ENCODE data around the gene ASTN2.

The ASTN2 gene

DNA sequence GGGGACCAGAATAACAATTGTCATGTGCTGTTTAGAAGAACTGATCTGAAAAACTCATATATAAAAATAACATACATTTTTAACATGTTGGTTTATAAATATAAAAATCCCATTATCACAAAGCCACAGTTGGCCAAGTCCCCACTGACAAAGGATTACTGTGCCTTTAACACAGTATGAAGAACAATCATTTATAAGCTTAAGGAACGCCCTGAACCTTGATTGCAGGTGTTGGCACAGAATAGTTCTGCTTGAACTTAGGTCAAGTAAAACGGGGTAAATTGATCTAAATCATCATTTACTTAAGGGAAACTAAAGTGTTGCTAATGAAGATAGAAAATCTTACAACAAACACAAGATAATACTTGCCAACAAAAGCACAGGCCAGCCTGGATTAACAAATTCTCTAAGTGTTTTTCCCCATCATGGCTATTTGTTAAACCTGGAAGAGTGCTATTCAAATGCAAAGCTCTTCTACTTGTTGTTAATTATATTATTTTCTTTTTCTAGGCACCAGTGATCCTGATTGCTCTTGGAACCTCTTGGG, 46.1 kb downstream of the ASTN2 start:
- no peak for DNase-seq (ENCODE audit: low spot score)

DNA sequence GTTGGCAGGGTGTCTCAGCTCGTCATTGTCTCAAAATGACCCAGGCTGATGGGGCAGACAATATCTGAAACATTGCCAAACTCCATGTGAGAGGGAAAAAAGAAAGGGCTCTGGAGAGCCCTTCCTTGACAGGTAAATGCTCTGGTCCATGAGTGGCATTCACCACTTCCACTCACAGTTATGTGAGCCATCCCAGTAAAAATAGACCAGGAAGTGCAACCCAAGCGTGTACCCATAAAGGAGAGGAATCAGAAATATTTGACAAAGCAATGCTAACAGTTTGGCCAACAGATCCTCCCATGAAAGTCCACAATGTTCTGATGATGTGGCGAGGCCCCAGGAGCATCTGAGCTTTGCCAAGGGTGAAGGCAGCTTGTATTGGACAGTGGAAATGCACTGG, 49.4 kb downstream of the ASTN2 start:
- no peak for DNase-seq (ENCODE audit: low spot score)

DNA sequence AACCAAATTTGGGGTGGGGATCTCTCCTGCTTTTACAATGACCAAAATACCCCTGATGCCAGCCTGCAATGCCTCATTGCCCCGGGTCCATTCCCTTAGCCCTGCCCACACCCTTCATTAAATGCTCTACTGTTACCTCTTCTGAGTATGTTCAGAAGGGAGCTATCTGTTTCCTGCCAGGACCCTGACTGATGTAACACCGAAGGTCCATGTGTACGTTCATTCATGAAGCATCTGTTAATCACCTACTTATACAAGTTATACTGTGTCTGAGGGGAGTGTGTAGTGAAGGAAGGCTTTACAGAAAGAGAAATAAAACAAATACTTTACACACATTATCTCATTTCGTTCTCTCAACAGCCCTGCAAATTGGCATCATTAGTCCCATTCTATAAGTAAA, 51.9 kb downstream of the ASTN2 start:
- no peak for DNase-seq (ENCODE audit: low spot score)

DNA sequence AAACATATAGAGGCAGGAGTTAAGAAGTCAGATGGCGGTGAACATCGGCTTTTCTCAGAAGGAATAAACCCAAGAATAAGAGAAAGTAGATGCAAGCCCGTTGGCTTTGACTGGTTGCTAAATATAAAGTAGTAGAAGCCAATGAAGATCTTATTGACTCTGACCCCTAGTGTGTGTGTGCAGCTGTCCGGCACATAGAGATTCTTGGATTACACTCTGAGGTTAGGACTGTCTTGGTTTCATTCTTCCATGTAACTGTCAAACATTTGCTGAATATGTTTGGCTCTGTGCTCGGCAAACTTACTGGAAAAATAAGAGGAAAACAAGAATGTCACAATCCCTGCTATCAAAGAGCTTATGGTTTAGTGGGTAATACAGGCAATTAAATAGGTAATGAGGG, 54.9 kb downstream of the ASTN2 start:
- DNase-seq (ENCODE audit: low spot score) = no peak

DNA sequence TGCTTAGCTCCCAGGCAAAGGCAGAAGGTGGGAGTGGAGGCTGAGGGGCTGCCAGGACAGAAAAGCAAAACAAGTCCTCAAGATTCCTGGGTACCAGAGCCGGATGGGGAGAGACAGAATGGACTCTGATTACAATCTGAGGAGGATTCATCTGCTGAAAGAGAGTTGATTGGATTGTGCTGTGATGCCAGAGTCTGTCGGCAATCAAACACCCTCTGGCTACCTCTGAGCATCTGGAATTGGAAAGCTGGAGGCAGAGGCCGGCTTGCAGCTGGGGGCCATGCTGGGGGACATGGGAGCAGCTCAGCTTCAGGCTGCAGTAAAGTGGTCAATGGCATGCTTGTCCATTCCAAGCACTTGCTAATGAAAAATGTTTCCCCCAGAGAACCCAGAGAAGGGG, 59.3 kb downstream of the ASTN2 start:
- no peak for DNase-seq (ENCODE audit: low spot score)

DNA sequence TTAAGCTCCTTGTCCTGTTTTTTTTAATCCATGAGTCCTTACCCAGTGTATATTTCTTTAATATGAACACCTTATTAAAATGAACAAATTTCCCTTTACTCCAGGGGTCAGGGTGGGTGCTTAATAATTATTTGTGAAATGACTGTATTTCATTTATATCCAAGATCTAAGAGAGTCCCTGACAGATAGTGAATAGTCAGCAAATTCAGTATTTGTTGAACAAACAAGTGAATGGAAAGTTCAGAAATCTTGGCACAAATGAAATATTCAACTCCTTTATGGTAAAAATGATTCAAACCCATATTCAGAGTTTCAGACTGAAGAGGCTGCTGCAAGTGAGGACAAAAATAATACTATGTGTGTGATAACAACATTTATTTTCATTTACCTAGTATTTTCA, 59.9 kb downstream of the ASTN2 start:
- no peak for DNase-seq (ENCODE audit: low spot score)

DNA sequence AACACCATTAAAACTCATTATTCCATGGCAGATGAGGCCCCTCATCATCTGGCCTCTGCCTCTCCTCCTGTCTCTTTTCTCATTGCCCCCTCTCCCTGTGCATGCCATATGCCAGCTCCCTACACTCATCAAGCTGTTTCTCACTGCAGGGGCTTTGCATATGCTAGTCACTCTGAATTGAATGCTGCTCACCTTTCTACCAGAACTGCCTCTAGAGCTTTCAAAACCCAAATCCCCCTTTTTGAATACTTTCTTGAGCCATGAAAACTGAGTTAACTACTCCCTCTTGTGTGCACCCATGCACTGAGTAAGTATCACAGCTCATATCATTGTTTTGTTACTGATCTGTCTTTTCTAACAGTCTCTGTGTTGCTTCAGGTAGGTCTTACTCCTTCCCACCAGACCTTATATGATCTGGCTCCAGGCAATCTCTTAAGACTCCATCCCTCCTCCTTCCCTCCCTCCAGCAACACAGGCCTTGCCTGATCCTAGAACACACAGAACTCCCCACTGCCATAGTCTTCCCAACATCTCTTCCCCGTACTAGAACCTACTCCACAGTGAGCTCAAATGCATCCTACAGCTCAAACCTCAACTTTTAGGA, 60.5 kb downstream of the ASTN2 start:
- DNase-seq (ENCODE audit: low spot score) = no peak

DNA sequence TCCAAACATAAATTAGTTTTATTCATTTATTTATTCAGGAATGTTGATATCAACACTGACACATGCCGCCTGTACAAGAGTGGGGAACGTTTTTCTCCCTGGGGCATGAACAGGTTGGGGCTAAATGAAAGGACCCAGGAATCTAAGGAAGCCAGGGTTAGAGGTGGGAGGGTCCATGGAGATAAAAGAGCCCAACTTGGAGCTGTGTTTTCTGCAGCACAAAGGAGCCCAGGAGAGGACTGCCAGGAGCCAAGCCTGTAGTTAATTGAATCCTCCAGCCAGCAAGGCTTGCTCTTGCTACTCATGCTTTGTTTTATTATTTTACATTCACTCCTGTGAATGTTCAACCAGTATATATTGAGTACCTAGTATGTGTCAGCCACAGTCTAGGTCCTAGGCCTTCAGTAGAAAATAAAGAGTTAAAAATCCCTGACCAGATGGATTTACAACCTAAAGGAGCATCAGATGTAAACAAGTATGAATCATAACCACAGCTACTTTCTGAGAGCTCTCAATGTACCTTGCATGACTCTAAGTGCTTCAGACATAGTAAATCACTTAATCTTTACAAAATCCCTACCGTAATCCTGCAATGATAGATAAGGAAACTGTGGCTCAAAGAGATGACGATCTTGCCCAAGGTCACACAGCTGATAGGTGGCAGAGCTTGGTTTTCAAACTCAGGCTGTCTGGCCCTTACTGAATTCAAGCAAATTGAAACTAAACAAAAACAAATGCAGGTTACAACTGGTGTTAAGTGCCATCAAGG, 69.8 kb downstream of the ASTN2 start:
- DNase-seq (ENCODE audit: low spot score) = no peak

DNA sequence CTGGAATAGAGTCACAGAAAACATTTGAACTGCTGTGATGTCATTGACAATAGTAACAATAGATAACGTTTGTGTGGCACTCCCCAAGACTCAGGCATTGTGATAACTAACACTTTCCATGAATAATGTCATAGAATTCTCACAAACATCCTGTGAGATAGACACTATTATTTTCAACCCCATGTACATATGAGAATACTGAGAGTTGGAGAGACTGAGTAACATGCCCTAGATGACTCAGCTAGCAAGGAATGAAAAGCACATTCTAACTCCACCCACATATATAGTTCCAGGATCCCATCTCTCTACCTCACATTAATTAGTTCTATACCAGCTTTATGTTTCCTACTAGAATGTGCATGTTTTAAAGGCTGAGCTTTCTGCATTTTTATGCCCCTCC, 71.4 kb downstream of the ASTN2 start:
- no peak for DNase-seq (ENCODE audit: low spot score)

DNA sequence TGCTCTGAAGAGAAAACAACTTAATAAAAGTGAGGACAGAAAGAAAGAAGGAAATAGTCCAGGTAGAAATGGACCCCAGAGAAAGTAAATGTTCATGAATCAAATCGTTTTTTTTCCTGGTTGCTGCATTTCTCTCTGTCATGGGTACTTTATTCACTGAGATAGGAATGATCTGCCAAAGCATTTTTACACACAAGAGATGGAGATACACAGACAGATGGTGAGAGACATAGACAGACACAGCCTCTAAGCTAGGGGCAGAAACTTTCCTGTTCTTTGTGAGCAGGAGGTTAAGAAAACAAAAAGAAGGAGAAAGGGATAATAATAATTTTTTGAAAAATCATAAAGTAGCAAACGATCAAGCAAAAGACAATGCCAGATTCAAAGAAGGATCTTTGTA, 73.7 kb downstream of the ASTN2 start:
- DNase-seq (ENCODE audit: low spot score) = no peak

DNA sequence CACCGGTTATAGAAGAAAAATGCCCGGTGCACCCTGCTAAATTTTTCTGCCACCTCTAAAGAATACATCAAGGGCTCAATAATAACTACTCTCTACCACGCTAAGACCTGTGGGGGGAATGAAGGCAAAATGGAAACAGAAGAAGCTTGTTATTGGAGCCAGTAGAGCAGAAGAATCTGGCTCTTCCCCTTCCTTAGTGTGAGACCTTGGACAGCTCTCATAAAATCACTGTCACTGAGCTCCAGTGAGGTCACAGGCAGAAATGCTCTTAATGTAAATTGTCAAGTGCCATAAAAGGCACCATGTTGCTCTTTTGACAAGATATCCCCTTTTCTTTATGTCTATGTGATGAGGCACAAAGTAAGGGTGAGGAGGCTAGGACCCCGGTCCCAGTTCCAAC, 74.4 kb downstream of the ASTN2 start:
- DNase-seq (ENCODE audit: low spot score) = no peak

DNA sequence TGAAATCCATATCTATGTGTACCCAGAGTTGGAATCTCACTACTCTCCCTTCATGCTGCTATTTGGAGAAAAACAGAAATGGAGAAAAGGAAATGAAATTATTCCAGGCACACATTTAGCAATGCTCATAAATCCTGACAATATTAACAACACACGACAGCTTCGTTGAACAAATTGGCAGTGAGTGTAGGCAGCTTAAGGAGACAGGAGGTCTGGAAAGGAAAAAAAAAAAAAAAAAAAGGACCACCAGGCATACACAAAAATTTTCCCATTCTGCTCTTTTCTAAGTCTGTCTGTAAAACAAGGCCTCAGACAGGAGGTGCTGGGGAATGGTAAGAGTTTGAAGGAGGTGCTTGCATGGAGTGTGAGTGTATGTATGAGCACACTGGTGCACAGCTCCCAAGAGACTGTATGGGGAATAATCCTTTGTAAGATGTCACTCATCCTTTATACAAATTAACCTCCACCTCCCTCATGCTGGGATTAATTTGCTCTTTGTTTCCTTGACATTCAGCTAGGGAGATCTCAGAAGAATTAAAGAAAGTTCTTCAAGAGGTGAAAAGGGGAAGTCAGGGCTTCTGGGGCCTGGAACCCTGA, 78.9 kb downstream of the ASTN2 start:
- DNase-seq (ENCODE audit: low spot score) = no peak

DNA sequence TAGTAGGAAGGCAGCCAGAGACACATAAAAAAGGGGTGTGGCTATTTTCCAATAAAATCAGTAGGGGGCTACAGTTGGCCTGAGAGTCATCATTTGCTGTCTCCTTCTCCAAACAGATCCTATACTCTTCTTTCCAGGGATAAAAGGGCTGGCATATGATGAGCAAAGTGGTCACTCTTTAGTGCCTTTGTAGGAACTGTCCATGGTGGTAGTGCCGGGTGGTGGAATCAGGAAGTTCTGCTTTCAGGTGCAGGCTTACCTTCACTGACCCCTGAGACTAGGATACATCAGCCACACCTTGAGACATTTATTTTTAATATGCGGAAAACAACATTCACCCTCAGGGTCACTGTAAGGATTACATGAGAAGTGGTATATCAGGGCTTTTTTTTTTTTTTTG, 80.8 kb downstream of the ASTN2 start:
- DNase-seq (ENCODE audit: low spot score) = no peak

DNA sequence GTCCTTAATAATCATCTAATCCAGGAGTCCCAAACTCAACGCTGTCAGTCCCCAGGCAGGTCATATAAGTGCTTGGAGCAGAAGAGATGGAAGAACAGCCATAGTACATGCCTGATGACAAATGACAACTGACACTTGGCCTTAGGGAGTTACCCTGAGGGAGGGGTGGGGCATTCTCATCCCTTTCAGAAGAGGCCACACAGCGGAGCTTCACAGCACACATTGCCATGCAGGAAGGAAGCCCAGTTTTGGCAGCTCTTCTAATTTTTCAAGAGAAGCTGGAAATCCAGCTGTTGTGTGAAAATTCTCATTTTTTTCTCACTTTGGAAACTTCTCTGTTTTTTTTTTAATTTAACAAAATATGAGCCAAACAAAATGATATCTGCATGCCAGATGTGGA, 89.0 kb downstream of the ASTN2 start:
- DNase-seq (ENCODE audit: low spot score) = no peak

DNA sequence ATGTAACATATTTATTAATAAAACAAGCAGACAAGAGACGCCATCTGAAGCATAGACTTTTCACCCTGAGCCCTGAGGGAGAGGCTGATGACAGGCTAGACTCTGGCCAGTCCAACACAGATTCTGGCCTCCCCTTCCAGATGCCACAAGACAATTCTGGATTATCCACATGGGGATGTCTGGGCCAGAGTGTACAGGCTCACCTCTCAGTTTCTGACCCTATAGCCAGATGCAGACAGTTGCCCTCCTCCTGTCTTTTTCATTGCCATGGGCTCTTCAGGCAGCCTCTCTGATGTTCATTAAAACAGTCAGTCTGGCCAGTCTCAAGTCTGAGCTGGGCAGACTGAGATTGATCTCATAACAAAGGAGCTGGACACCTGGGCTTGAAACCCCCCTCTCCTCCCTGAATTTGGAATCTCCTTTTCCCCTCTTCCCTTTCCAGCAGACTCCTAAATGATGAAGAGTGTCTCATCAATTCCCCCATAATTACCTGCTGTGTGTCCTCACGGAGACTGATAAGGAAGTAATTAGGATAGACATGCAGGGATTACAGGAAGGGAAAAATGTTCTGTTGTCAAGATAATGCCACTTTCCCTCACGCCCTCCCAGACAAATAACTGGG, 89.6 kb downstream of the ASTN2 start:
- DNase-seq (ENCODE audit: low spot score) = no peak

DNA sequence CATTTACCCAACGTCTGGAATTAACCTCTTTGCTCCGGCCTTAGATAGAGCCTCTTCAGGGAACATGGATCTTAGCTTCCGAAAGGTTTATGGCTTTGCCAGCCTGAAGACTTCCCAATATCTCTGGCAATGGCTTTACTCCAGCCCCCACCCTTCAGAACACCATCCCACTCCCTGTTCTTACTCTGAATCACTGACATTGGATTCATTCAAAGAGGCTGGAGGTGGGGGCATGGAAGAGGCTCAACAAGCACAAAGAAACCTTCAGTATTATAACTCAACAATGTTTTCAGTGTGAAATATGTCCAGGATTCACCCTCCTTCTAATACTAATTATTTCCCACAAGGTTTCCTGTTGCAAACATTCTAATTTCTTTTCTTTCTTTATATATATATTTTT, 91.5 kb downstream of the ASTN2 start:
- DNase-seq (ENCODE audit: low spot score) = no peak

DNA sequence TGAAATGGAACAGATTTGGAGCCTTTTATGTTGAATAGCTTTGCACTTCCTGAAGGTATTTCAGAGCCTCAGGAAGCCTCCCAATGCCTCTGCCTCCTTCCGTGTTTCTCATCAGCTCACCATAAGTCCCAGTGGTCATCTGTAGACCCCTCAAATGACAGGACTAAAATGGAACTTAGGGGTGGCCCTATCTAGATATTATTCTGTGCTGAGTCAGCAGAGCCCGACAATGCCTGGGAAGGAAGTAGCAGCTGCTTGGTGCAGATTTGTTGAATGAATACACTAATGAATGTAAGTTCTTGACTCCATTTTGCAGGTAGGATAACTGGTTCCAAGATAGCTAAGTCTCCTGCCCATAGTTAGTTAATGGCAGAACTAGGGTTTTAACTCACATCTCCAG, 97.7 kb downstream of the ASTN2 start:
- no peak for DNase-seq (ENCODE audit: low spot score)

DNA sequence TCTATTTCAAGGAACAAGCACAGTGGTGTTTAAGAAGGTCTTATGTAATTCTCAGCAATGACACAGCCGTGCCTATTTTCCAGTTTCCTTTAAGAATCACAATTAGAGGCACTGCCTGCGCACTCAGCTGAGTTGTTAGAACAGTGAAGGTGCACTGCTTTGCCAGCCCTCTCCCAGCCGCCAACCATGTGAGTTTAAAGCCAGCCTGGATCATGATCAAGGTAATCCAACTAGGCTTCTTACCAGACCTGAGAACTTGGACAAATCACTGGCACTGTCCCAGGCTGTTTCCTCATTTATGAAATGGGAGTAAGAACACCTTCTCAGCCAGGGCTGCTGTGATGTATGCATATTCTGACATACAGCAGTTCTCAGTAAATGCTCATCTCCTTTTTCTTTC, 99.6 kb downstream of the ASTN2 start:
- DNase-seq (ENCODE audit: low spot score) = no peak

DNA sequence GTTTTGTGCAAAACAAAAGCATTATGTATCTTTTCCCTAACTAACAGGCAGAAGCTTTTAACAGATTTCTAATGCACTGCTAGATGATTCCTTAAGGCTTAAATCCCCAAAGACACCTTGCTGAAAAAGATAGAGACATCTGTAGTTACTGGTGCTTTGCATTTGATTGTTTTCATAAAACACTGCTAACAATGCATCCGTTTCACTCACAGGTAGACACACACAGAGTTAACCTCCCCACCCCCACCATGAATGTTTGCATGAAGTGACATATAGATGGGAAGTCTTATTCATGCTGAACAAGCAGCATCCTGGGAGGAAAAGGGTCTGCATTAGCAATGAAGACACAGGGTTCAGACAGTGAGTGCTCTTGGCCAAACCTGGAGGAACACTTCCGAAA, 100.9 kb downstream of the ASTN2 start:
- DNase-seq (ENCODE audit: low spot score) = no peak

DNA sequence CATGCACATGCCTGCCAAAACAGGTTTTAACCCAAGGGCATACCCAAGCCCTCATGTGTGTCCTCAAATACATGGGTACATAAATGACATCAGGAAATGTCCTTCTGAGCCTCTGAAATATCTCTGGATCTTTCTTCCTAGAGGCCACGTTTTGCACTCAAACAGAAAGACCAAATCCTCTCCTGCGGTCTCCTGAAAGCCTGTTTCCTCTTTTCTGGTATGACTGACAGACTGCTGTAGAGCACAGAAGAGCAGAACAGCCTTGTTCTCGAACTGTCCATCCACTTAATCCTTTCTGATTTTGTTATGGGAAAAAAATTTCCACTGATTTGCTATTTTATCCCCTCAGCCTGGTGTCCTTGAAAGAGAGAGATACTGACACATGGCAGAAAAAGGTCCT, 107.2 kb downstream of the ASTN2 start:
- no peak for DNase-seq (ENCODE audit: low spot score)

DNA sequence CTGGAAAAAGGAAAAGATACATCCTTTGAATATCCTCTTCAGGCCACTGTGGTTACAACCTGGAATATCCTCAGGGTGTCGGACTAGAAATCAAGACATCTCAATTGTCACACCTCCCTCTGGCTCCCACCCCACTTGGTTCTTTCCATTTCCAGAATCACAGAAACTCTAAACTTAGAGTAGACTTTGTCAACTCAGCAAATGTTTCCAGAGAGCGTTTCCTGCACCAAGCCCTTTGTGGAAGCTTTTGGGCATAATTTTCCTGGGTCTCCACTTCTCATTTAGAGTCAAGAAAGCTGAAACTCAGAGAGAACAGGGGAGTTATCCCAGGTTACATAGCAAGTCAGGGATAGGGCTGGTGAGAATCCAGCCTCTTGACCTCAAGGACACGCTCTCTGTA, 108.8 kb downstream of the ASTN2 start:
- DNase-seq (ENCODE audit: low spot score) = no peak

DNA sequence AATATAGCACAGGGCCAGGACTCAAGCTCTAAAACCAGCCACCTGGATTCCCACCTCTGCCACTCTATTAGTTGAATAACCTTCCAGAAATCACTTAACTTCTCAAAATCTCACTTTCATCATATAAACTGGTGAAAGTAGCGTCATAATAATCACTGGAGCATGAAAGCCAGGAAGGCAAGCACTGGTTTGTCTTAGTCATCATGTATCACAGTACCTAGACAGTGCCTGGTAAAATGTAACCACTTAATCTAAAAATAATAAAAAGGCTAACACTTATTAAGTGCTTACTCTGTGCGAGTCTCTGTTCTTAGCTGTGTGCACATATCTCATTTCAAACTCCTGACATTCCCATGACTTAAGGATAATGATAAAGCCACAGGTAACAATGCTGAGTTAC, 109.4 kb downstream of the ASTN2 start:
- DNase-seq (ENCODE audit: low spot score) = no peak

DNA sequence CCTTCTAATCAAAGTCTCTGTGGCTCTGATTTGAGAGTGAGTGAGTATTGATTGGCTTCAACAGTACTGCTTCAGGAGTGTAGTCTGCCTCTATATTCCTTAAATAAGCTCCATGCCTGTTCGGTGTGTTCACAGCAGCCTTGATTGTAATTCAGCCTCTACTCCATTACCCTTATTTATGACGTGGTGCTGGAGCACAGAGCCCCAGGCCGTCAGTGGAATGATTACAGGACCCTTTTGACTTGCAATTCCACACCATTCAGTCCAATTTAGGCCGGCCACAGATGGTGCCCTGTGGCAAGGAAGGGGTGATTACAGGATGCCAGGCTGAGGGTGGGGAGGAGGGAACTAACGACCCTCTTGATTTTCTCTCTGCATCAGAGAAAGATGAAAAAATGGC, 110.3 kb downstream of the ASTN2 start:
- no peak for DNase-seq (ENCODE audit: low spot score)

Data from COLO829 (cell line).